T-helper 1 cell (primary cell): ENCODE results near the gene WDR20.
"Not testable (repeated sequence)": the region's sequence is repeated elsewhere in the genome, so short reads cannot be mapped to it uniquely, and the experiment has no call there.

ENCODE experiments used
- DNase-seq, 5 donors: peaks; one replicate each; pipeline ENCODE4 v3.0.0-alpha.2; 2012 to 2020

WDR20 gene

GRCh38 chr14:102171173-102172020 is 31.7 kb downstream of the WDR20 start:
- DNase-seq = no peak

- not testable (repeated sequence) for DNase-seq
Measured at GRCh38 chr14:102172021-102172272, 32.2 kb downstream of the WDR20 start.

- DNase-seq = not testable (repeated sequence)
Measured at GRCh38 chr14:102172721-102173120, 33.0 kb downstream of the WDR20 start.

- DNase-seq = no peak
Measured at GRCh38 chr14:102177161-102177560, 37.5 kb downstream of the WDR20 start.

- no peak for DNase-seq
Measured at GRCh38 chr14:102178806-102179205, 39.1 kb downstream of the WDR20 start.

- DNase-seq = no peak
Measured at GRCh38 chr14:102180248-102180998, 40.7 kb downstream of the WDR20 start.

- DNase-seq = no peak
Measured at GRCh38 chr14:102181187-102181586, 41.5 kb downstream of the WDR20 start.

GRCh38 chr14:102182190-102182589 is 42.5 kb downstream of the WDR20 start:
- peak in 1 of 5 donors; percentile 10 for DNase-seq

GRCh38 chr14:102182936-102183619 is 43.4 kb downstream of the WDR20 start:
- DNase-seq = no peak

GRCh38 chr14:102183886-102184285 is 44.2 kb downstream of the WDR20 start:
- DNase-seq = no peak

GRCh38 chr14:102184316-102185035 is 44.8 kb downstream of the WDR20 start:
- peak in 1 of 5 donors; percentile 29 for DNase-seq

- DNase-seq = no peak
Measured at GRCh38 chr14:102185360-102185759, 45.7 kb downstream of the WDR20 start.

- DNase-seq = no peak
Measured at GRCh38 chr14:102187044-102187443, 47.3 kb downstream of the WDR20 start.

GRCh38 chr14:102187568-102188001 is 47.9 kb downstream of the WDR20 start:
- DNase-seq = no peak

- no peak for DNase-seq
Measured at GRCh38 chr14:102188187-102188586, 48.5 kb downstream of the WDR20 start.

- DNase-seq = no peak
Measured at GRCh38 chr14:102189874-102190273, 50.2 kb downstream of the WDR20 start.

GRCh38 chr14:102192840-102193502 is 53.3 kb downstream of the WDR20 start:
- no peak for DNase-seq

GRCh38 chr14:102194856-102195255 is 55.2 kb downstream of the WDR20 start:
- no peak for DNase-seq

GRCh38 chr14:102195446-102195845 is 55.7 kb downstream of the WDR20 start:
- no peak for DNase-seq

- DNase-seq = no peak
Measured at GRCh38 chr14:102196039-102196901, 56.6 kb downstream of the WDR20 start.

- DNase-seq = no peak
Measured at GRCh38 chr14:102196902-102197230, 57.2 kb downstream of the WDR20 start.
